Body of pancreas (tissue), 4 donors: Measurements from ENCODE around the gene NREP.

ENCODE experiments used
- POLR2A ChIP-seq, 3 donors: fragments of 450-650 bp; IDR thresholded peaks; one replicate each; pipeline ENCODE4 v1.6.1; 2016; ENCODE audit warnings: antibody characterized with exemption in 3 of 3, mild to moderate bottlenecking in 2 of 3
- TF ChIP-seq, protein P1 (sequence below), 7 experiments: fragments of 450-650 bp in 4 of 7; fragments of 200-600 bp in 3 of 7; sonication (generic) in 3 of 7; IDR thresholded peaks; one replicate each; pipeline ENCODE4 v1.5.1; 2016 to 2019; ENCODE audit warnings: antibody characterized with exemption in 7 of 7

DNA sequence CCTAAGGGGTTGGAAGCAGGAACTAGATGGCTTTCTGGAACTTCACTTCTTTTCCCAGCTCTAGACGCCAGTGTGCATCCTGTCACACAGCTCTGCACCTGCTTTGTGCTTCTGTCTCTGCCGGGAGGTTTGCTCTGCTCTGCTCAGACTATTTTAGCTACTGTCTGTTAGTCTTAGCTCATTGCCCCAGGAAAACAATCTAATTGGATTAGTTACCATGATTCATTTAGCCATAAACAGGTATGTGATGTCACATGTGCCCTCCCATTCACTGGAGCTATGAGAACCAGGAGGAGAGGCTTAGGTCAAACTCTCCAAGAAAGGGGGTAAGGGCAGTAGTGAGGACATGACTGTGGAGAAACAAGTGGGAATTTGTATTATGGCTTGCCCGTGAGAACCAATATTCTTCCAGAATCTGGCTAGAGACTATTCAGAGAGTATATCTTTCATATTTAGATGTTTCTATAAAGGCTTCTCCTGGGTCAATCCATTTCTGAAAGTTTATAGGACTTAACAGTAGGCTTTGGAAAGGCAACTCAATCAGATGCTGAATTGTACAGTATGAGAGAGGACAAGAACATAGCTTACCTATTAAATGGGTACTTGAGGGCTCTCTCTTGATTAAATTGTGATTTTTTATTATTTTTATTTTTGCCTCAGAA lies 22.4 kb upstream of the NREP start:
- TF ChIP-seq, protein P1, sequence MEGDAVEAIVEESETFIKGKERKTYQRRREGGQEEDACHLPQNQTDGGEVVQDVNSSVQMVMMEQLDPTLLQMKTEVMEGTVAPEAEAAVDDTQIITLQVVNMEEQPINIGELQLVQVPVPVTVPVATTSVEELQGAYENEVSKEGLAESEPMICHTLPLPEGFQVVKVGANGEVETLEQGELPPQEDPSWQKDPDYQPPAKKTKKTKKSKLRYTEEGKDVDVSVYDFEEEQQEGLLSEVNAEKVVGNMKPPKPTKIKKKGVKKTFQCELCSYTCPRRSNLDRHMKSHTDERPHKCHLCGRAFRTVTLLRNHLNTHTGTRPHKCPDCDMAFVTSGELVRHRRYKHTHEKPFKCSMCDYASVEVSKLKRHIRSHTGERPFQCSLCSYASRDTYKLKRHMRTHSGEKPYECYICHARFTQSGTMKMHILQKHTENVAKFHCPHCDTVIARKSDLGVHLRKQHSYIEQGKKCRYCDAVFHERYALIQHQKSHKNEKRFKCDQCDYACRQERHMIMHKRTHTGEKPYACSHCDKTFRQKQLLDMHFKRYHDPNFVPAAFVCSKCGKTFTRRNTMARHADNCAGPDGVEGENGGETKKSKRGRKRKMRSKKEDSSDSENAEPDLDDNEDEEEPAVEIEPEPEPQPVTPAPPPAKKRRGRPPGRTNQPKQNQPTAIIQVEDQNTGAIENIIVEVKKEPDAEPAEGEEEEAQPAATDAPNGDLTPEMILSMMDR (IDR thresholded peaks at IDR 0.05): no peak
- no peak for TF ChIP-seq POLR2A (IDR thresholded peaks at IDR 0.05)
